ENCODE results near the gene RARB.

GRCh38 chr3:25457671-25458419 is 29.8 kb downstream of the RARB start:
- no peak for TF ChIP-seq ZNF384 (IDR thresholded peaks at IDR 0.05)
- no peak for TF ChIP-seq HDGF (IDR thresholded peaks at IDR 0.05; ENCODE audit: borderline replicate concordance)
- no peak for TF ChIP-seq CTBP1 (IDR thresholded peaks at IDR 0.05; ENCODE audit: borderline replicate concordance)
- no peak for TF ChIP-seq FOXM1 (IDR thresholded peaks at IDR 0.05; ENCODE audit: borderline replicate concordance)
- no peak for TF ChIP-seq SP1 (IDR thresholded peaks at IDR 0.05)
- no peak for TF ChIP-seq TARDBP (IDR thresholded peaks at IDR 0.05)
- TF ChIP-seq, protein P1, sequence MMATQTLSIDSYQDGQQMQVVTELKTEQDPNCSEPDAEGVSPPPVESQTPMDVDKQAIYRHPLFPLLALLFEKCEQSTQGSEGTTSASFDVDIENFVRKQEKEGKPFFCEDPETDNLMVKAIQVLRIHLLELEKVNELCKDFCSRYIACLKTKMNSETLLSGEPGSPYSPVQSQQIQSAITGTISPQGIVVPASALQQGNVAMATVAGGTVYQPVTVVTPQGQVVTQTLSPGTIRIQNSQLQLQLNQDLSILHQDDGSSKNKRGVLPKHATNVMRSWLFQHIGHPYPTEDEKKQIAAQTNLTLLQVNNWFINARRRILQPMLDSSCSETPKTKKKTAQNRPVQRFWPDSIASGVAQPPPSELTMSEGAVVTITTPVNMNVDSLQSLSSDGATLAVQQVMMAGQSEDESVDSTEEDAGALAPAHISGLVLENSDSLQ (IDR thresholded peaks at IDR 0.05) = no peak
- no peak for TF ChIP-seq ELF4 (IDR thresholded peaks at IDR 0.05)
- TF ChIP-seq L3MBTL2 (conservative IDR thresholded peaks at IDR 0.05) = no peak
- TF ChIP-seq LEF1 (IDR thresholded peaks at IDR 0.05; ENCODE audit: borderline replicate concordance) = no peak
- TF ChIP-seq FOXA1 (IDR thresholded peaks at IDR 0.05) = no peak
- TF ChIP-seq BHLHE40 (IDR thresholded peaks at IDR 0.05; ENCODE audit: borderline replicate concordance) = no peak
